Activated CD8-positive, alpha-beta memory T cell treated with anti-CD3 and anti-CD28 coated beads for 4 hours (primary cell): ENCODE data around the gene MCTP2.
"Not testable (repeated sequence)": the region's sequence is repeated elsewhere in the genome, so short reads cannot be mapped to it uniquely, and the experiment has no call there.

Source experiments
- DNase-seq, 2 donors: peaks; one replicate each; pipeline ENCODE4 v3.0.0-alpha.2; 2020; ENCODE audit warnings: low read depth in 2 of 2

Gene MCTP2

DNA sequence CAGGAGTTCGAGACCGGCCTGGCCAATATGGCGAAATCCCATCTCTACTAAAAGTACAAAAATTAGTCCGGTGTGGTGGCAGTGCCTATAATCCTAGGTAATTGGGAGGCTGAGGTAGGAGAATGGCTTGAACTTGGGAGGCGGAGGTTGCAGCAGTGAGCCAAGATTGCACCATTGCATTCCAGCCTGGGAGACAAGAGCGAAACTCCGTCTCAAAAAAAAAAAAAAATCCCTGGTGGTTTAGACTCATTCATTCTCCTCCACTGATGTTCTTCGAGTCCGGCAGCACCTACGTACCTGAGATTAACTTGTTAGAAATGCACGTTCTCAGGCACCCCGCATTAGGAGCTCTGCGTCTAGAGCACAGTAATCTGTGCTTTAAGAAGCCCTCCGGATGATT lies 3.7 kb downstream of the MCTP2 start:
- DNase-seq, result no peak

DNA sequence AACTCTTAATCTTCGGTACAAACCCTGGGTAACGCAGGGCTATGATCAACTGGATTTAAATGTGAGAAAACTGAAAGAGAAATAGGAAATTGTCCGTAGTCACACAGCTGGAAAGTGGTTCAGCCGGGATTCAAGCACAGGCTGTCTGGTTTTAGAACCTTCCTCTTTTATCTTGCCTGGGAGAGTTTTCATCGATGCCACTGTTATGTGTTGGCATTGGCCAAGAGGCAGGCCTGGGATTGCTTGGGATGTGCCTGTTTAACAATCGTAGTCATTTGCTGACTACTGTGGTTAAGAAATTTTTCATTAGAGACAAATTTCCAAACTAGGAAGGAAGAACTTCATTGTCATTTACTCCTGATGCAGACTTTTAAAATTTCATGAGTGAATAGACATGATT lies 4.3 kb downstream of the MCTP2 start:
- DNase-seq, result no peak

DNA sequence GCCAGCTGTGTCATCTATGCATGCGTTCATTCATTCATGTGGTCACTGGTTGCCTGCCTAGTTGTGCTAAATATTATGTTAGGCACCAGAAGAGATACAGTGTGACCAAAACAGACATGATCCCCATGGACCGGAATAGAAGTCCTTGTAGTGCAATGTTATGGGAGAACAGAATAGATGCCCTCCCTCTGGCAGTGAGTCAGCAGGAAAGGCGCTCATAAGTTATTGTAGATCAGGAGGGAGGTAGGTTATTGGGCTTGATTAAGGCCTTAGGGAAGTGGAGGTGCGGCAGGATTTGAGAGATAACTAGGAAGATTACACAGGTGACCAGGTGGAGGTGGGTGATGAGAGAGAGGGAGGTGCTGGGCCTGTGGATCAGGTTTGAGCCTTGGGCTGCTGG lies 5.2 kb downstream of the MCTP2 start:
- DNase-seq, result no peak

DNA sequence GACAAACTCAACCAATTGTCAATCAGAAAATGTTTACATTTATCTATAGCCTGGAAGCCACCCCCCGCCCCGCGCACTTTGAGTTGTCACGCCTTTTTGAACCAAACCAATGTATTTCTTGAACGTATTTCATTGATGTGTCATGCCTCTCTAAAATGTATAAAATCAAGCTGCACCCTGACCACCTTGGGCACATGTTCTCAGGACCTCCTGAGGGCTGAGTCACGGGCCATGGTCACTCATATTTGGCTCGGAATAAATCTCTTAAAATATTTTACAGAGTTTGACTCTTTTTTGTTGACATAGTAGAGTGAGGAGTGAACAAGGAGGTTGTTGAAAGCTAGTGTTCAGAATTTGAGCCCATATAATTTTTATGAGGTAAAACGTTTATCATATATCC lies 6.5 kb downstream of the MCTP2 start:
- DNase-seq, result no peak

DNA sequence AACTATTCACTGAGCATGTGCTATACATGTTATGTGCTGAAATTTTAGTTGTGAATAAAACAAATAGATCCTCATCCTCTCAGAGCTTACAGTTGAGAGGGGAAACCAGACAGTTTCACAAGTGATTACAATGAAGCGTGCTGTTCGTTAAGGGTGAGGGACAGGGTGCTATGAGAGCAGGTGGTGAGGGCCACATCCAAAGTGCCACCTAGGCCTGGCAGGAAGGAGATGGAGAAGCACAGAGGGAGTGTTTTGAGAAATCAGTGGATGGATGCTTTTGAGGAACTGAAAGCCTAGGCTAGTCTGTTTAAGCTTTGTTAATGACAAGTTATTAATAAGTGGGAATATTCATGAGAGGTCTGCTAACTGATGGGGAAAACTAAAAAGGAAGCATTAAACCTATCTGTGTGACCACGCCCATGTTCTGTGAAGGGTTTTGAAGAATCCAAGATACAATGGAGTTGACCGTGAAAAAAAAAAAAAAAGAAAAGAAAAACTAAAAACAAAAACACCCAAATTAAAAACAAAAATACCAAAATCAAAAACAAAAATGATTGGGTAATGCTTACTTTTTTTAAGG lies 7.3 kb downstream of the MCTP2 start:
- DNase-seq, result no peak

DNA sequence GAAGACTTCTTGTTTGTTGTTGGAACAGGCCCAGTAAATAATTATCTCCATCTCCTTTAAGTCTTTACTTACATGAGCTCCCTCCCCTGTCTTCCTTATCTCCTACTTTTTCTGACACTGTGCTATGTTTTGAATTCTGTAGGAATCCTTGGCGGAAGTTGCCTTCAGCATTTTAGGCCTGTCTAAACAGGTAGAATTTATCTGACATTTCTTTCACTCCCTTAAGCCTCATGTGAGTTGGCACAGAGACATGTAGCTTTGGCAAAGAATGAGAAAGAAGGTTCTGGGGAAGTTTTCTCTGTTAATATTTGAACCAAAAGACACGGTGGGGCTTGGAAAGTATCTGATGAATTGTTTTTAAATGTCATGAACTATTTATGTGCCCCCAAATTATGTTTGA lies 8.1 kb downstream of the MCTP2 start:
- no peak for DNase-seq

DNA sequence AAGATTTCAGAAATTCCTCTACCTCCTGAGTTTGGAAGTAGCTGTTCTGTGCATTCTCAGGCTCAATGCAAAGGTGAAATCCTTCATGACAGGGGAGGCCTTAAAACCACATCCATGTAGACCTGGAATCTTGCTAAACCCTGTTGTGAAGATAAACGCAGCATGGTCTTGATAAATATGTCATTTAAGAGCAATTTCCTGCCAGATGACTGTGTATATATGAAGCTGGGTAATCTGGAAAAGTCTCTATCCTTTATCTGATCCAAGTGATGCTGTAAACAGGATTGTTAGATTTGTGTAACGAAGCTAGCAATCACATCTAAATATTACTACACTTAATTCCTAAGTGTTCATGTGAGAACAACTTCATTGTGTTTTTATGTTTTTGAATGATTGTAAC lies 9.1 kb downstream of the MCTP2 start:
- DNase-seq, result no peak

DNA sequence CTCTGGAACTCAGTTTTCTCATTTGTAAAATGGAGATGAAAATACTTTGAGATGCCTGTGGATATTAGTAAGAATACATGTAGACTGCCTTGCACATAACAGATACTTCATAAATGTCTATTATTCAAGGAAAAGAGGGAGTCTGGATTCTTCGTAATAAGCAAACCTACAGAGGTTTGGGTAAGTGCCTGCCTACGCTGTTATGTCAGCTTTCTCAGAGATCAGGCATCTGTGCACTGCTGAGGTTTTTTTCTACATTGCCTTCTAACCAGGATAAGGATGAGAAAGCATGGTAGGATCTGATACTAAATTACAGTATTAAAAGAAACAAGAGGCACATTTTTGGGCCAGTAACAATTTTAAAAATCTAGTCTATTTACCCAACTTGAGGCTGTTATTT lies 10.9 kb downstream of the MCTP2 start:
- no peak for DNase-seq

DNA sequence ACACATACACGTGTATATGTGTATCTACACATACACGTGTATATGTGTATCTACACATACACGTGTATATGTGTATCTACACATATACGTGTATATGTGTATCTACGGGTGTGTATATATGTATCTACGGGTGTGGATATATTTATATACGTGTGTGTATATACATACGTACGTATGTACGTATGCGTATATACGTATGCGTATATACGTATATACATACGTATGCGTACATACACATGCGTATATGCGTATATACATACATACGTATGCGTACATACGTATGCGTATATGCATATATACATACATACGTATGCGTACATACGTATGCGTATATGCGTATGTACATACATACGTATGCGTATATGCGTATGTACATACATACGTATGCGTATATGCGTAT lies 11.6 kb downstream of the MCTP2 start:
- not testable (repeated sequence) for DNase-seq

DNA sequence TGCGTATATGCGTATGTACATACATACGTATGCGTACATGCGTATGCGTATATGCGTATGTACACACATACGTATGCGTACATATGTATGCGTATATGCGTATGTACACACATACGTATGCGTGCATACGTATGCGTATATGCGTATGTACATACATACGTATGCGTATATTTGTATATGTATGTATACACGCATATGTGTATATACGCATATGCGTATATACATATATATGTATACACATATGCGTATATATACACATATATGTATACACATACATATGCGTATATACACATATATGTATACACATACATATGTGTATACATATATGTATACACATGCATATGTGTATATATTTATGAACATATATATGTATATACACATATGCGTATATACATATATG lies 12.1 kb downstream of the MCTP2 start:
- no peak for DNase-seq

DNA sequence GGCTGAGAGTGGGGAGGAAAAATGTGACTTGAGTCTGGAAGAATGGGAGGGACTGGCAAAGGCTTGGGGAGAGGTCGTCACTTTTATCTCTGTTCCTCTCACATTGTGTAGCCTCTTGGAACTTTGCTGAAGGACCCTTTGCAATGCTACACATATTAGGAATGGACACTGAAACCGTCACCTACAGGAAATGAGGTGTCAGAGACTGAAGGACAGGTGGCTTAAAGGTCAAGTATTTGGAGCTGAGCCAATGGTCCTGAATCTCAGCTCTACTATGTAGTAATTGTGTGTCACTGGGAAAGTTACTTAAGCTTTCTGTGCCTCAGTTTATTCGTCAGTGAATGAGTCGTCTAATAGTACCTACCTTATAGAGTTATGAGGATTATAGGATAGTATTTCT lies 14.7 kb downstream of the MCTP2 start:
- no peak for DNase-seq

DNA sequence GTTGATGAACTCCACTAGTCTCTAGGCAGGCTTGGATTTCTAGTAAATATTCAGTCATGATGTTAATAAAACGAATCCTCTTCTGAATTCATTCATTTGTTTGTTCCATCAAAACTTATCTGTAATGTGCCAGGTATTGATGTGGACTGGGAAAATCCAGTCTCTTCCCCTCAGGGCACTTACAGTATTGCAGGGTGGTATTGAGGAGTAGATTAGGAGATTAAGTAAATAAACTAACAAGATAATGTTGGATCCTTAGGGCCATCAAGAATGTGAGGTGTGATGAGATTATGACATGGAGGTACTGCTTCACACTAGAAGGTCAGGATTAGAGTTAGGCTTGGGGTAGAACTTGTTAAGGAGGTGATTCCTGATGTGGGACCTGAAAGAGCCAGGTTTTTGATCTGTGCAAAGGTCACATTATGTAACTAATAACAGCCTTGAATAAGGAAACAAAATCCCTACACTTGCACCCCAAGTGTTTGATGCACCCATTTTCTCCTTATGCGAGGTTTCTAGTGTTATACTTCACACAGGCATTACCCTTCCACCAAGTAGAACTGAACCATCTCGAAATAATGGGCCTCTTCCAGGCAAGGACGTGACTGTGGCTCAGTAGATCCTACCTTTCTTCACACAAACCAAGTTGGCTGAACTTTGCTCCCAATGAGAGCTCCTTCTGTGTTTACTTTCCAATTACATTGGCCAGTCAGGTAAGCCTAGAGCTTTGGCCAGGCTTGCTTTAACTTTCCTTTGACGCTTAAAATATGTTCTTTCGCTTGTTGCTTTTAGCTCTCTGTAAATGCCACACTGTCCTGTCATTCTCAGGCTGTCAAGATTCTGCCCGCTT lies 16.7 kb downstream of the MCTP2 start:
- DNase-seq, result no peak

DNA sequence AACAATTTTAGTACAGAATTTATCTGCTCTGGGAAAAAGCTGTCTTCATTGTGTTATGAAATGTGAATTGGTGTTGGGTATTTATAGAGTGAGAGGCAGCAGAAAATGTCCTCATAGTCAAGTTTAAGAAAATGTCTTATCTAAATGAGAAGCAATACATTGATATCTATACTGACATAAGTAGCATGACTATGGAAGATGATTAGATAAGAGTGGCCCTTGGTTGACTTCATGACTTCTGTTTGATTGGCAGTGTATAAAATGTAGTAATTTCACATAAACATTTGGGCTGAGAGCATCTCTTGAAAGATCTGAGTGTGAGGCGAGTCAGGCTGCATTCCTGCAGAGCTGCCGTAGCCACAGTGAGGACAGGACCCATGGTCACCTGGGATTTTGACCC lies 19.4 kb downstream of the MCTP2 start:
- no peak for DNase-seq

DNA sequence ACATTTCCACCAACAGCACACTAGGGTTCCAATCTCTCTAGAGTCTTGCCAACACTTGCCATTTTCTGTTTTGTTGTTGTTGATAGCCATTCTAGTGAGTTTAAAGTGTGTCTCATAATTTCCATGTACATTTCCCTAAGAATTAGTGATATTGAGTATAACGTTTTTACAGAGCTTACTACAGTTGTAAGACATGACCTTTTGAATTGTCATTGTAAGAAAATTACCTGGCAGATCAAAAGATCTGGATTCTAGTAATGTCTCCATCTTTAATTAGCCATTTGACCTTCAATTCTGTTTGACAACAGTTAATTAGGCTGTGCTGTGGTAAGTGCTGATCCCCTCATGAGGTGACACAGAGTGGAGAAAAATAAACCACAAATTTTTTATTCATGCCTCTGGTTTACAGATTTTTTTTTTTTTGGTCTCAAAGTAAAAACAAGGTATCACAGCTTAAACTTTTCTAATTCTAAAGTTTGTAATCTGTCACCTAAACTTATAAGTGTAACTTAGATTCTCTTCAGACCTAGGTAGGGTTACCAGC lies 20.9 kb downstream of the MCTP2 start:
- DNase-seq, result no peak

DNA sequence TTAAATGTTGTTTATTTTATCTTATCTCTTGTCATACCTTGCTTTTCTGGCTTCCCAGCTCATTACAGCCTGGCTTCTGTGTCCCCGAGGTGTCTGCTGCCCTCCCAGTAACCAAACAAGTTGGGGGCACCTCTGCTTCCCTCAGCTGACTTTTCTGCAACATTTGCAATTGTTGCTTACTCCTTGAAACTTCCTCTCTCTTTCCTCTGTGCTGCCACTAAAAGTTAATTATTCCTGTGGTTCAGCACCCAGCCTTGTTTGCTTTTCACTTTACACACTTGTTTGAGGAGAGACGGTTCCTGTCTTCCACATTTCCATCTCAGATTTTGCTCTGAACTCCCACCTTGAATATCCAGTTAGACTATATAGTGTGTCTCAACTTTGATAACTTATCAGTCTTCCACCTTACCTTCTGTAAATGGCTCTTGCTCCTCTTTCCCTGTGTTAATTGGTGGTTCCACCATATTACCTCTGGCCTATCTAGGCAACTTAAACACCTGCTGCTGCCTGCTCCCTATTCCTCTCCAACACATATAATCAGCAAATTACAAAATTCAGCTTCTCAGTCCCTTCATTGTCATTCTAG lies 21.6 kb downstream of the MCTP2 start:
- DNase-seq, result no peak

DNA sequence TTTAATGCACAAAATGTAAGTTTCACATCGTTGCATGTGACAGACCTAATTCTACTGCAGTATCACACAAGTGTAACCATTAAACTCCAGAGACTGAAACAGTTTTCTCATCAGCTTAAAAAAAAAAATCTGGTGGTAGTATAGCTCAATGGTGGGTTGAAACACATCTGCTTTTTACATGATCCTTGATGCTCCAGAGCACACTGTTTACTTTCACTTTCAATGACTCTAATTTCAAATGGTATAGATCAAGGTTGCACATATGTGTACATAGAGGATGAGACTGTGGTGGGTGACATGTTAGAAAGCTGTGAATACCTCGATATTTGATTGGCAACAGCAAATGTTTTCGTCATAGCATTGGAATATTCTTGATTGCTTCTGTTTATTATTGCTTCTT lies 22.4 kb downstream of the MCTP2 start:
- DNase-seq, result no peak

DNA sequence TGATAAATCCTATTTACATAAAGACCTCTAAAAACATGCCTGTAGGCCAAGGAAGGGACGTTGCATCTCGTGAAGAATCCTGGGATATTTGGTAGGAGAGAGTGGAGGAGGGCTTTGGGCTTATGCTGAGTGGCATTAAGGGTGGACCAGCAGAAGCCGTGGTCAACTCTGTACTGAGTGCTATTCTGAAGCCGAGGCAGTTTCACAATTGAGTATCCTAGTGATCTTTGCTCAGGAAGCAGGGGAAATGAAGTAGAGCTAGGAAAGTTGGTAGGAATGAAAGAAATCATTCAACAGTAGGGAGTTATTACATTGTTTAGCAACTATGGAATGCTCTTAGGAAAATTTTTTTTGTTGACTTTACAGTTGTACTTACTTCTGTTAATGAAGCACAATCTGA lies 24.2 kb downstream of the MCTP2 start:
- no peak for DNase-seq

DNA sequence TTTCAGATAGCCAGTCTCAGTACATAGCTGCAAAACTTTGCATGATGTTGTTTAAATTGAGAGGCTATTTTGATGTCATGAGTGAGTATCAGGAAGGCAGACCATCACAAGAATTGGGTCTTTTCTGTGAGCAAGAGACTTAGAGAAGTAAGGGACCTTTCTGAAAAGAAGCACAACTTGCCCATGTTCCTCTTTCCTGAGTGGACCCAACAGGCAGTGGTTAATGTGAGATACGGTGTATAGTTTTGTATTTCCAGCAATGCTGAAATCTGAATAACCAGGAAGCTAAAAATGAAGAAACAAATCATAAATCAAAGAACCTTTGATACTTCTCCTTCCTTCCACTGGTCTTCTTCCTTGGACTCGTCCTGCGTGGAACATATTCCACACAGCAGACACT lies 25.1 kb downstream of the MCTP2 start:
- DNase-seq, result no peak

DNA sequence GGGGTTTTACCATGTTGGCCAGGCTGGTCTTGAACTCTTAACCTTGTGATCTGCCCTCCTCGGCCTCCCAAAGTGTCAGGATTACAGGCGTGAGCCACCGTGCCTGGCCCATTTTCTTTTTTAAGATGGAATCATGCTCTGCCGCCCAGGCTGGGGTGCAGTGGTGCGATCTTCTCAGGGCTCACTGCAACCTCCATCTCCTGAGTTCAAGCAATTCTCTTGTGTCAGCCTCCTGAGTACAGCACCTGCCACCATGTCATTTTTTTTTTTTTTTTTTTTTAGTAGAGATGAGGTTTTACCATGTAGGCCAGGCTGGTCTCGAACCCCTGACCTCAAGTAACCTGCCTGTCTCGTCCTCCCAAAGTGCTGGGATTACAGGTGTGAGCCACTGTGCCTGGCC lies 26.4 kb downstream of the MCTP2 start:
- not testable (repeated sequence) for DNase-seq

DNA sequence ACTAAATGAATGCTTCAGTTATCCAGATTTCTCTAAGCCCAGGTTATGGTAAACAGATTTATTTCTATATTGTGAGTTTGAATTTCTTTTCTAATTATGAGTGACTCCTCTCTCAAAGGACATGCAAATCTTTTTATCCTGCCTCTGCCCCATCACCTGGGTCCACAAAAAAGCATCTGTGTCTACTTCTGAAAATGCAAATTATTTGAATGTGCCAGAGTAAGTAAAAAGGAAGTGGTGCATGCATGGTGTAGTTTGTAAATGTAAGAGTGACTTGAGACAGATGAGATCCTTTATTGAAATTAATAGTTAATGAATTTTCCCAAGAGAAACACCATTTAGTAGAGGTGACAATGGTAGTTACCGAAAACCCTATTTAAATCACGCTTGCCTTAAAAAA lies 26.9 kb downstream of the MCTP2 start:
- DNase-seq, result no peak

DNA sequence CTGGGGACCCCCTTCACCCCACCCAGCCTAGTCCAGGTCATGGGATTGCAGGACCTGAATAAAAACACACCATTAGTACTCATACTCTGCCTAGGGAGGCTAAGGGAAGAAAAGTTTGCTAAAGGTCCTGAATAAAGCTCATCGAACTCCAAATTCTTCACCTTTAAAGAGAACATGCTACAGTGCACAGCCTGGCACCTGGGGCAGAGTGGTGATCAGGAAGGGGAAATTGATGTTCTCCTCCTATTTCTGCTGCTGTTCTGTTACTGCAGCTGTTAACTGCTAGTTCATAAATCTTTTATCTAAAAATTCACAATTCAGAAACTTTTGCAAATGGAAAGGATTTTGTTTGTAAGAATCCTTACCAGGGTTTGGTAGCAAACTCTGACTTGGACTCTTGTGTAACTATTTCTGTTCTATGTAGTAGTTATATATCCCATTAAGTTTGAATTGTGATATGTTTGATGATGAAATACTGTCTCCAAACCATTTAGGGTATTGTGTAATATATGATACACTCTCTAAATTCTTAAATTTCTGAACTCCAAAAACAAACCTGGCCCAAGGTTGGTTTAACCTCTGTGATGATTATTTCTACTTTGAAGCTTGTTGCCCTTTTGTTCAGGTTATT lies 27.9 kb downstream of the MCTP2 start:
- DNase-seq, result no peak

DNA sequence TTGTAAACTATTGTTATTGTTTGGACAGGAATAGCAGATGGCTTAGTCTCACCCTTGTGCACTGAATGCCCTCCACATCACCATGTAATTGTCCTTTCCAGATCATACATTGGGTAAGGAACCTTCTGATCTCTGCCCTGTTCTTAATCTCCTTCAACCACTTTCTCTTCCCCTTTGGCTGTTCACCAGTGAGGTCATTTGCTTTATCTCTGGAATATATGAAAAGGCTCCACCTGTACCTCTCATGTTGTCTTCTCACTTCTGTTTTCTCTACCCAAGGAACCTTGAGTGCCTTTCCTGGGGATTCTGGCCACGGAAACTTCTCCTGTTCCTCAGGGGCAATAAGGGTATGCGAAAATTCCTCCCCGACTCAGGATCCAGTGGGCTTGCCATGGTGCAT lies 28.5 kb downstream of the MCTP2 start:
- no peak for DNase-seq

DNA sequence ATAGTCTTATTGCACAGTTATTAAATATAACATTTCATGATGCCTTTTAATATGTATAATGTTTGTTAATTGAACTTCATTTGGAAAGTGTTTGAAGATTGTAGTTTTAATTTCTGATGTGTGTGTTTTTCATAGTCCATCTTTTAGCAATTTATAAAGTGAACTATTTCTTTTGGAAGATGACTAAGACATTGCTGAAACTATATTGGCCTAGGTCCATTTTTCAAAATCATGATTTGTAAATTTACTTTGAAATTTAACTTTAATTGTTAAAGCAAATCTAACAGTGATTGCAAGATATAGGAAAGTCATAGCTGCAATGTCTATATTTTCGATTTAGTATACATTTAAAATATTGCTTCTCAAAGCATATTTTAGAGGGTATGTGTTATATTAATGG lies 30.8 kb downstream of the MCTP2 start:
- no peak for DNase-seq
